Panc1 (cell line): ENCODE measurements around the gene CDK5RAP3. TPM values are rescaled to one million over a fixed set of nuclear protein-coding genes. Genes with fewer than 3 reads are reported as not detected.

Experiments used
- ATAC-seq: fragments of 200-7000 bp; cut with Tn5 transposase; 2 replicates; pipeline ENCODE4 v1.9.1; 2020; ENCODE audit warnings: mild to moderate bottlenecking, moderate library complexity
- BruUV-seq: library from RNA; stranded (reverse); fragments of 400-500 nt; replicated peaks from 2 replicates; lab custom pipeline; 2021; lab: Mats Ljungman, UMichigan
- CTCF ChIA-PET: fragments of 300-600 bp; sonication (Branson Sonifier 250); formaldehyde crosslinking; loops from one replicate; lab custom pipeline; 2022; ENCODE audit warnings: antibody characterized with exemption; lab: Charles Lee
- POLR2A ChIA-PET: fragments of 300-600 bp; sonication (Branson Sonifier 250); formaldehyde crosslinking; loops from one replicate; lab custom pipeline; 2022; ENCODE audit warnings: antibody characterized with exemption; lab: Charles Lee
- DNase-seq: peaks from one replicate; pipeline ENCODE4 v3.0.0-alpha.2; 2010; ENCODE audit warnings: low read depth, low spot score
- H3K27ac ChIP-seq: 2 replicates; pipeline ENCODE4 v1.5.1; 2011; ENCODE audit warnings: mild to moderate bottlenecking, low read length, inconsistent platforms
- H3K27me3 ChIP-seq: fragments of 200-500 bp; sonication (Bioruptor generic); 2 replicates; pipeline ENCODE4 v1.6.0; 2014; ENCODE audit warnings: low read length, inconsistent platforms; ENCODE audit not compliant: control insufficient read depth, insufficient read depth
- H3K36me3 ChIP-seq: fragments of 200-500 bp; sonication (Bioruptor generic); 2 replicates; pipeline ENCODE4 v1.5.1; 2014; ENCODE audit warnings: inconsistent platforms, mild to moderate bottlenecking, low read length, moderate library complexity; ENCODE audit not compliant: control insufficient read depth, insufficient read depth
- H3K4me1 ChIP-seq: 2 replicates; pipeline ENCODE4 v1.5.1; 2011; ENCODE audit warnings: inconsistent platforms, mild to moderate bottlenecking, low read length, moderate library complexity; ENCODE audit not compliant: control insufficient read depth, insufficient read depth
- H3K4me3 ChIP-seq, 2 experiments: 2 replicates each; pipeline ENCODE4 v1.5.1; 2011 to 2012; ENCODE audit warnings: low read depth in 2 of 2, low read length in 2 of 2, mild to moderate bottlenecking in 2 of 2, inconsistent platforms in 1 of 2, moderate library complexity in 1 of 2
- H3K9me3 ChIP-seq: fragments of 200-500 bp; sonication (Bioruptor generic); 2 replicates; pipeline ENCODE4 v1.5.1; 2014; ENCODE audit warnings: low read depth, mild to moderate bottlenecking, inconsistent platforms, low read length, moderate library complexity; ENCODE audit not compliant: control insufficient read depth, insufficient read depth
- CTCF ChIP-seq: fragments of 450-650 bp; IDR thresholded peaks from 2 replicates; pipeline ENCODE4 v1.5.1; 2017; ENCODE audit warnings: mild to moderate bottlenecking
- POLR2AphosphoS5 ChIP-seq: IDR thresholded peaks from 2 replicates; pipeline ENCODE4 v1.6.1; 2012; ENCODE audit warnings: mild to moderate bottlenecking, low read depth, low read length, moderate library complexity
- REST ChIP-seq, 2 experiments: IDR thresholded peaks; 2 replicates each; pipeline ENCODE4 v1.6.1; 2011 to 2012; ENCODE audit warnings: low read depth in 2 of 2, control low read depth in 1 of 2, low read length in 1 of 2, mild to moderate bottlenecking in 1 of 2, moderate library complexity in 1 of 2; ENCODE audit not compliant: insufficient read depth in 1 of 2
- SIN3A ChIP-seq: IDR thresholded peaks from 2 replicates; pipeline ENCODE4 v1.6.1; 2012; ENCODE audit warnings: low read depth, mild to moderate bottlenecking, low read length, moderate library complexity, borderline replicate concordance; ENCODE audit not compliant: insufficient read depth
- TCF7L2 ChIP-seq: IDR thresholded peaks from 2 replicates; pipeline ENCODE4 v1.6.1; 2011; ENCODE audit warnings: mild to moderate bottlenecking, low read depth, low read length, inconsistent platforms
- in situ Hi-C: cut with HindIII; loops from 2 replicates; pipeline ENCODE4 v1.10.0; 2016; ENCODE audit warnings: low sequenced_read_pairs, low pct_unique_long_range_greater_than_20kb
- intact Hi-C: fragments of 100-400 bp; cut with micrococcal nuclease; formaldehyde crosslinking; loops from one replicate; pipeline ENCODE4 v1.10.0; 2022; ENCODE audit not compliant: unreplicated experiment
- total RNA-seq: library from RNA; stranded (reverse); gene quantifications from one replicate; pipeline ENCODE4 v1.2.1, GENCODE V29; 2021; ENCODE audit not compliant: unreplicated experiment

The CDK5RAP3 gene
- total RNA-seq, 1 experiment from 2014 or later, result 193 TPM

GRCh38 chr17:47925678-47925988, 45.3 kb upstream of the CDK5RAP3 start:
- no peak for ATAC-seq
- POLR2A ChIA-PET, result interaction anchor here (0.5 kb wide), 1 partner anchor 14 kb away, joined by 10 read pairs; no protein-coding TSS in a partner anchor
- Histone ChIP-seq H3K27ac (no peak overlapping the region), H3K9me3 (no peaks in the 10 kb centered on the region), H3K4me3 (no peak overlapping the region), H3K36me3 (no peaks in the 10 kb centered on the region; the same call in 1 of the 2 replicates), H3K4me1 (peaks cover 3% of the 10 kb centered on the region; the same call in 1 of the 2 replicates), H3K27me3 (no peaks in the 10 kb centered on the region)
- intact Hi-C loops (no loop called here), in situ Hi-C loops (no loop called here)
- TF ChIP-seq TCF7L2 (no peak), SIN3A (no peak), POLR2AphosphoS5 (no peak), CTCF (no peak), REST (IDR thresholded peaks at IDR 0.05; ENCODE audit: insufficient read depth in 1 of 2, low read depth in 2 of 2, low read length in 1 of 2) (no peak)
- no peak for DNase-seq
- CTCF ChIA-PET, result interaction anchor here (0.6 kb wide), 1 partner anchor 24 kb away, joined by 6 read pairs; no protein-coding TSS in a partner anchor
- BruUV-seq, result no TSS peak

DNA sequence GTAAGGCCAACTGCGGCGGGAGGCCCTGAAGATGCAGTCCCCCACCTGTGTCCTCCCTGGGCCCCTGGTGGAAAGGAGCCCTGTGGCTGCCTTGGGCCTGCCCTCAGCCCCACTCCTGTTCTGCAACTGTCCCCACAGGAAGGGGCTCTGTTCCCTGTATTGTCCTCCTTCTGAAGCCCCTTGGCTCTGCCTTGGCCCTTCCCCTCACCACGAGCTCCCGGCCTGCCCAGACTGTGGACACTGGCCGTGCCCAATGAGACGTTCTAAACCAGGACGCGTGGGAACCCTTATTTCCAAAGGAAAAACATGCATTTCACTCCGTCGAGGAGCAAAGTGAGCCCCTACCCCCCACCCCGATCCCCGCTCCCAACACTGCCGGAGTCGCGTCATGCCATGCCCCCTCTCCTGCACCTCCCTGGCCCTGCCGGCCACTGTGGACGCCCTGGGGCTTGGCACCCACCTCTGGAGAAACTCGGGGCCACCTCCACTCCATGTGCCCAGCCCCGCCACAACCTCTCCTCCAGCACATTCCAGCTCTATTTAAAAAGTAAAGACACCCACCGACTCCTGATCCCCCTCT, 43.0 kb upstream of the CDK5RAP3 start:
- Histone ChIP-seq H3K9me3 (no peaks in the 10 kb centered on the region), H3K4me1 (peaks cover 3% of the 10 kb centered on the region; the same call in 1 of the 2 replicates), H3K4me3 (no peak overlapping the region), H3K36me3 (no peaks in the 10 kb centered on the region; the same call in 1 of the 2 replicates), H3K27ac (no peak overlapping the region), H3K27me3 (no peaks in the 10 kb centered on the region)
- ChIA-PET CTCF (no interaction called here), POLR2A (interaction anchor here (0.5 kb wide), 1 partner anchor 12 kb away, joined by 4 read pairs; no protein-coding TSS in a partner anchor)
- intact Hi-C loops (no loop called here), in situ Hi-C loops (no loop called here)
- no peak for TF ChIP-seq CTCF
- no peak for TF ChIP-seq REST (IDR thresholded peaks at IDR 0.05; ENCODE audit: insufficient read depth in 1 of 2, low read depth in 2 of 2, low read length in 1 of 2)
- TF ChIP-seq POLR2AphosphoS5, result no peak
- no peak for ATAC-seq
- DNase-seq, result no peak
- no TSS peak for BruUV-seq
